OCI-M2 (cell line): ENCODE results near the gene DUOXA1.

Experiments used
- DNase-seq: peaks from one replicate; lab custom pipeline; 2025; ENCODE audit not compliant: unreplicated experiment; lab: John Stamatoyannopoulos, UW

DUOXA1 gene

GRCh38 chr15:45133561-45133920, 3.9 kb upstream of the DUOXA1 start:
- no peak for DNase-seq

- no peak for DNase-seq
Observed at GRCh38 chr15:45132844-45133560, 3.3 kb upstream of the DUOXA1 start.

- no peak for DNase-seq
Observed at GRCh38 chr15:45131510-45131909, 1.8 kb upstream of the DUOXA1 start.

GRCh38 chr15:45130291-45131000, 767 bp upstream of the DUOXA1 start:
- DNase-seq, result no peak

- no peak for DNase-seq
Observed at GRCh38 chr15:45128971-45129639, 574 bp downstream of the DUOXA1 start.

GRCh38 chr15:45126535-45127158, 3.0 kb downstream of the DUOXA1 start:
- DNase-seq, result no peak

GRCh38 chr15:45123397-45123796, 6.3 kb downstream of the DUOXA1 start:
- no peak for DNase-seq

GRCh38 chr15:45122719-45123118, 7.0 kb downstream of the DUOXA1 start:
- DNase-seq, result no peak

GRCh38 chr15:45121706-45122417, 7.8 kb downstream of the DUOXA1 start:
- DNase-seq, result no peak

- DNase-seq, result no peak
Observed at GRCh38 chr15:45121020-45121419, 8.7 kb downstream of the DUOXA1 start.

- DNase-seq, result no peak
Observed at GRCh38 chr15:45120081-45120972, 9.4 kb downstream of the DUOXA1 start.

GRCh38 chr15:45118996-45119395, 10.7 kb downstream of the DUOXA1 start:
- DNase-seq, result no peak

- DNase-seq, result peak; percentile 50
Observed at GRCh38 chr15:45118131-45118588, 11.5 kb downstream of the DUOXA1 start.

- DNase-seq, result no peak
Observed at GRCh38 chr15:45117308-45118130, 12.2 kb downstream of the DUOXA1 start.

GRCh38 chr15:45116482-45117307, 13.0 kb downstream of the DUOXA1 start:
- DNase-seq, result no peak

- DNase-seq, result no peak
Observed at GRCh38 chr15:45116006-45116481, 13.6 kb downstream of the DUOXA1 start.

GRCh38 chr15:45115312-45115820, 14.3 kb downstream of the DUOXA1 start:
- DNase-seq, result no peak

GRCh38 chr15:45114751-45115085, 15.0 kb downstream of the DUOXA1 start:
- no peak for DNase-seq
